Femur (tissue), 1 donor: ENCODE measurements around the gene AACS.

Source experiments
- DNase-seq: peaks from one replicate; pipeline ENCODE4 v3.0.0-alpha.2; 2017

Gene AACS

DNA sequence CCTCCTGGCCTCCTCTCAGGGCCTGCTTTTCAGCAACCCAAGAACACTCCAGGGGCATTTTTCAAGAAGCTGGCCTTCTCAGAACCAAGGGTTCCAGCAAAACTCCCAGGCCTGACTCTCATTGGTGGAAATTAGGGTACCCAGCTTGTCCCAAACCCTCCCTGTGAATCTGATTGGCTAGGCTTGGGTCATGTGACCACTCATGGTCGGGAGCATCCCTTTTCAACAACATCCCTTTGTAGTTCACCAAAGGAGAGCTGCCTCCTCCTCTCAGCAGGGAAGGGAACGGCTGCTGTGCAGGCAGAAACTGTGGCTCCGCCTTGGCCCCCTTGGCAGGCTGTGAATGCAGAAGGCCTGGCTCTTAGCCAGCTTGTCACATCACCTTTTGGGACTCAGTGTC is 94.5 kb downstream of the AACS start:
- DNase-seq, result no peak

DNA sequence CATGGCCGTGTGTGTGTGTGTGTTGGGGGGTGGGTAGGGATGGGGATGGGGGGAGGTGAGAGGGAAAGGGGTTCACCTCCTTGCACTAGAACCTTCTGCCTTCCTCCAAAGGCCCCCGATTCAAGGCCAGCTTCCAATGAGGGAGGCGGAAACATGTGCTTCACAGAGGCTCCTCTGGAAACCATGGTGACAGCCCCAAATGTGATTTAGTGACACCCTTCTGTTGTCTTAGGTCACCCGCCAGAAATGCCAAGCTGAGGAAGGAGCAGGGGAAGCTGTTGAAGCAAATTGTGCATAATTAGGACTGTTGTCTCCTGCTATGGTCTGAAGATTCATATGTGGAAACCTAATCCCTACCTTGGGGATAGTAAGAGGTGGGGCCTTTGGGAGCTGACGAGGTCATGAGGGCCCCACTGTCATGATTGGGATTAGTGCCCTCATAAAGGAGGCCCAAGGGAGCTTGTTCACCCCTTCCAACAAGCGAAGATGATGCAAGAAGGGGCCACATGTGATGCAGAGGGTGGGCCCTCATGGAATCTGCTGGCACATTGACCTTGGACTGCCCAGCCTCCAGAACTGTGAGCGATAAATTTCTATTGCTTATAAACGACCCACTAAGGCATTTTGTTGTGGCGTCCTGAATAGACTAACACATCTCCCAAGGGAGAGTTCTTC is 95.2 kb downstream of the AACS start:
- DNase-seq, result no peak

DNA sequence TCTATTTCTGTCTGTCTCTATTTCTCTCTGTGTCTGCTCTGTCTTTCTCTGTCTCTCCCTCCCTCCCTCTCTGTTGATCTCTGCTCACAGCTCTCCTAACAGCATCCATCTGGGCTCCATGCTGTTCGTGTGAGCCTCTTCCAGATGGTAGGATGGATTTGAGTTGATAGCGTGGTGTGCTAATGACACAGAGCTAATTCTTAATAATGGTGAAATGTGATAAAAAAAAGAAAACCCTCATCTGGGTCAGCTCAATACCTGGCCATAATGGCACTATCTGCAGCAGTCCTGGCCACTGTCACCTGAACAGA is 96.4 kb downstream of the AACS start:
- DNase-seq, result no peak

GRCh38 chr12:125162489-125163028 is 97.3 kb downstream of the AACS start:
- DNase-seq, result no peak

DNA sequence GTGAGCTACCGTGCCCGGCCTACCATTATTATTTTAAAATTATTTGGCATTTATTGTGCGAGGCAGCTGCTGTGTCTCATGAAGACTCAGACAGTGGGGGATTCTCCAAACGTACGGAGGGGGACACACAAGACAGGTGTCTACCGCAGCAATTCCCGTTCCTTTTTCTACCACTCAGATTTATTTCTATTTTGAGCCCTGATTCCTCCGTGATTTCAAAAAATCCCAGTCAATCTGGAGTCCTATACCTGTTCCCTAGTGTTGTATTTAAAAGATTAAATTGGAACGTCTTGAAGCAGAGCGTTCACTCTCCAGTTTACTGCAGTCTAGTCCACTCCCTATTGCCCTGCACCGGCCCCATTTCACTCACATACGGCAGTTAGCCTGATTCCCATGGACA is 97.9 kb downstream of the AACS start:
- DNase-seq, result no peak

- DNase-seq, result no peak
Measured at GRCh38 chr12:125164541-125164940, 99.3 kb downstream of the AACS start.

DNA sequence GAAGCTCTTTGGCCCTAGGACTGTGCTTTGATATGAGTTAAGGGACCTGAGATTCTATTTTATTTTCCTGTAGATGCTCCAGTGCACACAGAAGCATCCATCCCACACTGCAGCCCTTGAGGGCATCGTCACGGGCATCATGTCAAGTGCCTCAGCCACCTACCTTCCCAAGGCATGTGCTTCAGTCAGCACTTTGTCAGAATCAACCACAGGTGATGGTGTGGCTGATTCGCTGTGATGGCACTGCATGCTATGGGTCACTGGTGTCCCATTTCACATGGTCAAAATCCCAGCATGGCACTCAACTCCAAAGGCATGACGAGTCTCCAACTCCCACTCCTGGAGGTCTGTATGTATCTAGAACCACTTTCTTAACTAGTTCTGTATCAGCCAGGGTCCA is 100.8 kb downstream of the AACS start:
- DNase-seq, result no peak

- DNase-seq, result no peak
Measured at GRCh38 chr12:125167658-125168057, 102.4 kb downstream of the AACS start.

DNA sequence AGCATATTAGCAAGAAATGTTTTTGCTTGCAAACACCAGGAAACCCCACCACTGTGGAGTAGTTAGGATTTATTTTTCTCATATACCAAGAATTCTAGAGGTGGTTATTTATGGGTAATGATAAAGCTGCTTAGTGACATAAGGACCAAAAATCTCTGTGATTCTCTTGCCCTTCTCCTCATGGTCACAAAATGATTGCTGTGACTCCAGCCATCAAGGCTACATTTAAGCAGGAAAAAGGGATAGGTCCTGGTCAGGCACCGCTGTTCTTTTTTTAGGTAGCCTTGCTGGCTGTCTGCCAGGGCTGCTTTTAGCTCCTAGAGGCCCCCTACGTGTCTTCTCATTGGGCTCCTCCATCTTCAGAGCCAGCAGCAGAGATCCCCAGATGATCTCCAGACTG is 104.2 kb downstream of the AACS start:
- DNase-seq, result no peak

DNA sequence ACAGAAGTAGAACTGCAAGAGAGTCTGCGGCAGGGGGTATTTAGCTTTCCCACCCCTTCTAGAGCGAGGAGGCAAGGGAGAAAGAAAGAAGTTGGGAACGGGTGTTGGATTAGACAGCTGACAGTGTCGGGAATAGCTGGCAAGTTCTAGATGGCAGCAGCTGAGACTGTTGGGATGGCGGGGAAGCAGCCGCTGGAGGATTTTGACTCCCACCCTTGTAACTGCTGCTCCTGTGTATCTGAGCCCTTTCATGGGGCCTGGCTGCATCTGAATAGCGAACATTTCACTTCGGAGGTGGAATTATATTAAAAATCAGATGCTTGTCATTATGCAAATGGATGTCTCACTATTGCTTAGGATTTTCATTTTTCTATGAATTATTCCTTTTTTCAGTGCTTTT is 104.6 kb downstream of the AACS start:
- no peak for DNase-seq

- DNase-seq, result no peak
Measured at GRCh38 chr12:125171267-125171666, 106.0 kb downstream of the AACS start.

DNA sequence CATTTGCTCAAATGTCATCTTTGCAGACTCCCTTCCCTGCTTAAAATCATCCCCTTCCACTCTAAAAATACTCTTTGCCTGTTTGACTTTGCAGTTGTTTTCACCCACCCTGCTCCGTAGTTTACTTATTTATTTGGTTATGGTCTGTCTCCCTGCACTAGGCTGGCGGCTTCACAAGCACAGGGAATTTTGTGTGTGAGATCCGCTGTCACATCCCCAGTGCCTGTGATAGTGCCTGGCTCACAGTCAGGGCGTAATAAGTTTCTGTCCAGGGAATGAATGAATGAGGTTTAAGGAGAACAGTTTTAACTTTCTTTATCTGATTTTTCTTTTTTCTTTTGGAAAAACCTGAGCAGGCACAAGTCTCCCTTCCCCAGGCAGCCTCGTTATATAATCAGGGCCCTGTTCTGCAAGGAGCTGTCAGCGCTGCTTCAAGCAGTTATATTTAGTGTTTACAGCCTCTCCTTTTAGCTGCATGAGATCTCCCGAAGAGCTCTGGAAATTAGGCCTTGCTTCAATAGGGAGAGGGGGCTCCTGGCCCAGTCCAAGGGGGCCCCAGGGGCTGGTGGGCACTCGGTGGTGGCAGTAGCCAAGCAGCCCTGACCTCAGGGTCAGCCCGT is 107.1 kb downstream of the AACS start:
- DNase-seq, result no peak

GRCh38 chr12:125175576-125175975 is 110.3 kb downstream of the AACS start:
- DNase-seq, result no peak

GRCh38 chr12:125178222-125178621 is 113.0 kb downstream of the AACS start:
- no peak for DNase-seq

GRCh38 chr12:125180144-125180543 is 114.9 kb downstream of the AACS start:
- no peak for DNase-seq

- no peak for DNase-seq
Measured at GRCh38 chr12:125181107-125181506, 115.9 kb downstream of the AACS start.

DNA sequence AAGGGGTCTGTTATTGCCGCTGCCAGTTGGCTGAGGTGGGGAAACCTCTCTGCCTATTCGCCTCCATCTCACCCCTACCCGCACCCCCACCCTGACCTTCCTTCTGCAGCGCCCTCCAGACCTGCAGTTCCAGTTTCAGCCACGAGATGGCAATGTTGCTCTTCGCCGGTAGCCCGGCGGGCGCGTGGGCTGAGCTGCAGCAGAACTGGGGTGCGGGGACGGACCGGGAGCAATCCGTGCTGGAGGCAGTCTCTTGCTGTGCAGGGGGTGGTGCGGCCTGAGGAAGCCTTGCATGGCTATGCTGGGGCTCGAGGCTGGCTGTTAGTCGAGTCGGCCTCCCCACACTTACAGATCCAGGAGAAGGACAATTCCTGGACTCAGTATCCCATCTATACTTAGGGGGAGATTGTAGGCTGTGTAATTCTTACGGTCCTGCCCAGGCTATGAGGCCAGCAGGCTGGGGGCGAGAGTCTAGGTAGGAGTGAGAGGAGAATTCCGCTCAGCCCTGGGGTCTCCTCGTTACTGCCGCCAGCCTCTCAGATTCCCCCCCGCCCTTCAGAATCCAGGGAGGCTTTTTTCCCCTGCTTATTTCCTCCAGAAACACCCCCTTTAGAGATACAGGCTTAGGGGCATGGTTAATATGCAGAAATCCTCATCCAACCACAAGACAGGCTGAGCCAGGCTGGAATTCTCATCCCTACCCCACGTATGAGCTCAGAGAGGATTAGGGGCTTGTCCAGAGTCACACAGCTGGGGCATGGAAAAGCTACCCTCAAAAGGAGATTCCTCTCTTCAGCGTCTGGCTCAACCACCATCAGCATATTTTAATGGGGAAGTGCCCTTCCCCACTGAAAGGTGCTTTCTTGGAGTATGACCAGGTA is 118.2 kb downstream of the AACS start:
- DNase-seq, result peak; percentile 86

GRCh38 chr12:125184213-125184967 is 119.2 kb downstream of the AACS start:
- DNase-seq, result no peak

DNA sequence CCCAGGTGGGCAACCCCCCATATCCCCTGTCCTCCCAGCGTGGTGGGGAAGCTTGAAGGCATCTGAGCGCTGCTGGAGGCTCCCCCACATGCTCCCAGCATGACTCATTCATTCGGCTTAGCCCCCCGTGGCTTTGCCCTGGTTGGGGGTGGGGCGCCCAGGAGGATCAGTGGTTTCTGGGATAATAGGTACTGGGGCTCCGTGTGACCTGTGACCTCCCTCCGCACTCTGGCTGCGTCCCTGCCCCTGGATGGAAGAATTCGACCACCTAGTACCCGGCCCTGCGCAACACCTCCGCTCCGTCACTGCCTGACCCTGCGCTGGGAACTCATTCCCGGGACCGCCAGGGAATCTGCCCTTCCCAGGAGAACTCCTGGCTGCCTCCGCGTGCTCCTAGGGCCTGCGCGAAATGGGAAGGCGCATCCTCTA is 120.1 kb downstream of the AACS start:
- DNase-seq, result no peak

- peak; percentile 83 for DNase-seq
Measured at GRCh38 chr12:125185740-125186470, 120.7 kb downstream of the AACS start, which contains the start of gene TMEM132B. TSS of gene TMEM132B (plus strand) at chr12:125186386.

DNA sequence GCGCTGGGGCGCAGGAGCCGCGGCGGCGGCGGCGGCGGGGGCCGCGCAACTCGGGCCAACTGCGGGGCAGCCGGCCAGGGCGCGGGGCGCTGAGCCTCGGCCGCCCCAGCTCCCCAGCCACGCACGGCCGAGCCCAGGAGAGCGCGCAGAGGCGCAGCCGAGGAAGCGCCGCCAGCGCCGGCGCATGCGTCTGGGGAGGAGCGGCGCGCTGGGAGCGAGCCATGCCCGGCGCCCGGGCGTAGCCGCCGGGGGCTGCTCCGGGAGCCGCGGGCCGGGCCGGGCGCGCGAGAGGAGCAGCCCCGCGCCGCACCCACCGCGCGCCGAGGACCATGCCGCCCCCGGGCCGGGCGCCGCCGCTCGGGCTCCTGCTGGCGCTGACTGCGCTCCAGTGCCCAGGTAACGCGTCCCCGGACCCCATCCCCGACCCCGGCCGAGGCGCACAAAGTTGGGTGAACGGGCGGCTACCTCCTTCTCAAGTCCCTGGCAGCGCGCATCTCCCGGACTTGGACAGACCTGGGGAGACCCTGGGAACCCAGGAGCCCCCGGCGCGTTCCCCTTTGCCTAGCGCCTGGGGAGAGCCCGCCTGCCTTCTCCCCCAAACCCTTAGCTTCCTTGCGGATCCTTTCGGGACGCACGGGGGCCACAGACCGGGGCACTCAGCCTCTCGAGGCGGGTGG is 121.4 kb downstream of the AACS start:
- no peak for DNase-seq
